HepG2 (cell line): ENCODE results near the gene BEST3.
A peak's percentile ranks its signal among the peaks of the same experiment; 100 is the strongest.
"Not testable (repeated sequence)": the region's sequence is repeated elsewhere in the genome, so short reads cannot be mapped to it uniquely, and the experiment has no call there.

Experiments used
- CTCF ChIP-seq: sonication (generic); formaldehyde crosslinking; IDR thresholded peaks from 2 replicates; pipeline ENCODE4 v1.5.0; 2020; ENCODE audit warnings: mild to moderate bottlenecking, missing genetic modification reagents, moderate library complexity
- EP300 ChIP-seq, 3 experiments: sonication (generic) in 1 of 3; formaldehyde crosslinking in 1 of 3; IDR thresholded peaks; 2 replicates each; pipeline versions ENCODE4 v1.5.1 to v1.6.1; 2011 to 2020; ENCODE audit warnings: low read depth in 2 of 3, low read length in 2 of 3, borderline replicate concordance in 1 of 3, improper control_type of control experiment in 1 of 3, mild to moderate bottlenecking in 1 of 3, missing genetic modification reagents in 1 of 3, moderate library complexity in 1 of 3
- MAFG ChIP-seq: sonication (generic); formaldehyde crosslinking; IDR thresholded peaks from 2 replicates; pipeline ENCODE4 v1.5.1; 2020; ENCODE audit warnings: mild to moderate bottlenecking, missing genetic modification reagents
- NR2F1 ChIP-seq, 2 experiments: fragments of 450-650 bp in 1 of 2; formaldehyde crosslinking in 1 of 2; IDR thresholded peaks; 2 replicates each; pipeline versions ENCODE4 v1.5.0 to v1.6.1; 2016 to 2020; ENCODE audit warnings: mild to moderate bottlenecking in 1 of 2, missing compliant biosample characterization in 1 of 2, missing genetic modification reagents in 1 of 2, moderate library complexity in 1 of 2
- NR3C1 ChIP-seq: sonication (generic); formaldehyde crosslinking; IDR thresholded peaks from 2 replicates; pipeline ENCODE4 v1.4.0; 2020; ENCODE audit warnings: missing genetic modification reagents
- SAP130 ChIP-seq: IDR thresholded peaks from 2 replicates; pipeline ENCODE4 v1.6.1; 2016; ENCODE audit warnings: low read depth
- ZFP91 ChIP-seq: sonication (generic); formaldehyde crosslinking; IDR thresholded peaks from 2 replicates; pipeline ENCODE4 v1.9.0; 2022; ENCODE audit warnings: missing genetic modification reagents, mild to moderate bottlenecking, borderline replicate concordance
- ZNF121 ChIP-seq: sonication (generic); formaldehyde crosslinking; IDR thresholded peaks from 2 replicates; pipeline ENCODE4 v1.5.0; 2020; ENCODE audit warnings: mild to moderate bottlenecking, missing genetic modification reagents
- ZNF615 ChIP-seq: sonication (generic); formaldehyde crosslinking; IDR thresholded peaks from 2 replicates; pipeline ENCODE4 v1.5.0; 2020; ENCODE audit warnings: mild to moderate bottlenecking, missing genetic modification reagents, borderline replicate concordance
- ZNF691 ChIP-seq: sonication (generic); formaldehyde crosslinking; IDR thresholded peaks from 2 replicates; pipeline ENCODE4 v1.4.0; 2020; ENCODE audit warnings: missing genetic modification reagents, low read depth, mild to moderate bottlenecking, borderline replicate concordance
- ZNF747 ChIP-seq: sonication (generic); formaldehyde crosslinking; IDR thresholded peaks from 2 replicates; pipeline ENCODE4 v1.8.1; 2023; ENCODE audit warnings: missing genetic modification reagents, mild to moderate bottlenecking, borderline replicate concordance
- ZSCAN25 ChIP-seq: sonication (generic); formaldehyde crosslinking; IDR thresholded peaks from 2 replicates; pipeline ENCODE4 v1.8.0; 2022; ENCODE audit warnings: mild to moderate bottlenecking, missing genetic modification reagents

- not testable (repeated sequence) for TF ChIP-seq ZFP91 (CRISPR knock-in tag); ZNF691 (CRISPR knock-in tag); ZNF615 (CRISPR knock-in tag); ZNF747 (CRISPR knock-in tag); MAFG (CRISPR knock-in tag); NR3C1 (CRISPR knock-in tag); NR2F1 (CRISPR knock-in tag; IDR thresholded peaks at IDR 0.05); ZSCAN25; EP300 (IDR thresholded peaks at IDR 0.05; ENCODE audit: low read depth in 2 of 2, low read length in 2 of 2); EP300 (CRISPR knock-in tag; IDR thresholded peaks at IDR 0.05; ENCODE audit: borderline replicate concordance); ZNF121; SAP130 (CRISPR knock-in tag)
- peak; percentile 35 for TF ChIP-seq CTCF (CRISPR knock-in tag)
Measured at GRCh38 chr12:69664930-69665377, 34.1 kb downstream of the BEST3 start.
